HepG2 (cell line): ENCODE measurements around the gene ZNF277. TPM values are rescaled to one million over a fixed set of nuclear protein-coding genes. Genes with fewer than 3 reads are reported as not detected.

Experiments used
- ARNTL ChIP-seq: sonication (generic); formaldehyde crosslinking; IDR thresholded peaks from 2 replicates; pipeline ENCODE4 v1.4.0; 2020; ENCODE audit warnings: mild to moderate bottlenecking, missing genetic modification reagents
- BORCS8-MEF2B ChIP-seq: sonication (generic); formaldehyde crosslinking; IDR thresholded peaks from 2 replicates; pipeline ENCODE4 v1.8.0; 2022; ENCODE audit warnings: mild to moderate bottlenecking, missing genetic modification reagents
- FOXK2 ChIP-seq: fragments of 450-650 bp; IDR thresholded peaks from 2 replicates; pipeline ENCODE4 v1.6.1; 2016
- IKZF1 ChIP-seq: fragments of 450-650 bp; IDR thresholded peaks from 2 replicates; pipeline ENCODE4 v1.7.1; 2016
- NONO ChIP-seq, 2 experiments: fragments of 450-650 bp in 1 of 2; sonication (generic) in 1 of 2; formaldehyde crosslinking in 1 of 2; IDR thresholded peaks in 1 of 2; conservative IDR thresholded peaks in 1 of 2; 2 replicates each; pipeline versions ENCODE4 v1.6.1 to v1.8.0; 2017 to 2022; ENCODE audit warnings: mild to moderate bottlenecking in 1 of 2, missing genetic modification reagents in 1 of 2, moderate library complexity in 1 of 2
- ONECUT2 ChIP-seq: sonication (generic); formaldehyde crosslinking; IDR thresholded peaks from 2 replicates; pipeline ENCODE4 v1.4.0; 2020; ENCODE audit warnings: missing genetic modification reagents
- SETDB1 ChIP-seq: sonication (generic); formaldehyde crosslinking; IDR thresholded peaks from 2 replicates; pipeline ENCODE4 v1.5.1; 2020; ENCODE audit warnings: missing genetic modification reagents, mild to moderate bottlenecking, borderline replicate concordance
- SNRNP70 ChIP-seq: fragments of 200-400 bp; formaldehyde crosslinking; IDR thresholded peaks from 2 replicates; pipeline ENCODE4 v1.6.1; 2017; ENCODE audit warnings: mild to moderate bottlenecking, low read depth, low read length, moderate library complexity
- SP2 ChIP-seq: sonication (generic); formaldehyde crosslinking; IDR thresholded peaks from 2 replicates; pipeline ENCODE4 v1.5.1; 2020; ENCODE audit warnings: mild to moderate bottlenecking, missing genetic modification reagents
- SP4 ChIP-seq: sonication (generic); formaldehyde crosslinking; IDR thresholded peaks from 2 replicates; pipeline ENCODE4 v1.8.1; 2023; ENCODE audit warnings: mild to moderate bottlenecking, missing genetic modification reagents
- SRY ChIP-seq: sonication (generic); formaldehyde crosslinking; IDR thresholded peaks from 2 replicates; pipeline ENCODE4 v1.8.0; 2022; ENCODE audit warnings: mild to moderate bottlenecking, missing genetic modification reagents
- ZNF839 ChIP-seq: sonication (generic); formaldehyde crosslinking; IDR thresholded peaks from 2 replicates; pipeline ENCODE4 v1.4.0; 2020; ENCODE audit warnings: missing genetic modification reagents, mild to moderate bottlenecking, borderline replicate concordance
- polyA plus RNA-seq, 8 experiments: library from polyadenylated mRNA; depleted of rRNA in 3 of 8; stranded (reverse) in 7 of 8; unstranded in 1 of 8; fragments of >200 nt; fragmentation: Illumina TruSeq in 4 of 8; extraction: Trizol in 4 of 8; gene quantifications; 2 replicates each; pipeline versions ENCODE4 v1.2.1 to v1.2.3, GENCODE V29; 2011 to 2016; ENCODE audit warnings: low read depth in 4 of 8, missing spikeins in 1 of 8, mixed read lengths in 1 of 8; ENCODE audit not compliant: insufficient read depth in 1 of 8
- total RNA-seq, 5 experiments: library from RNA; depleted of rRNA; stranded (reverse); fragments of >200 nt; fragmentation: Illumina TruSeq; extraction: Trizol; gene quantifications; 2 replicates each; pipeline ENCODE4 v1.2.3, GENCODE V29; 2016; ENCODE audit warnings: low read depth in 1 of 5
- TF ChIP-seq, protein P1 (sequence below): sonication (generic); formaldehyde crosslinking; IDR thresholded peaks from 2 replicates; pipeline ENCODE4 v1.4.0; 2020; ENCODE audit warnings: missing genetic modification reagents
- TF ChIP-seq, protein P2 (sequence below): sonication (generic); formaldehyde crosslinking; IDR thresholded peaks from 2 replicates; pipeline ENCODE4 v1.5.1; 2020; ENCODE audit warnings: mild to moderate bottlenecking, missing genetic modification reagents, borderline replicate concordance
- TF ChIP-seq, protein P3 (sequence below): sonication (generic); formaldehyde crosslinking; IDR thresholded peaks from 2 replicates; pipeline ENCODE4 v1.4.0; 2020; ENCODE audit warnings: low read depth, mild to moderate bottlenecking, missing genetic modification reagents
- TF ChIP-seq, protein P4 (sequence below): IDR thresholded peaks from 2 replicates; pipeline ENCODE4 v1.4.0; 2020; ENCODE audit warnings: mild to moderate bottlenecking, missing genetic modification reagents

Gene ZNF277
- total and polyA plus RNA-seq, 2 of the 13 experiments (the other 11 are each of a cell fraction or from before 2014, with no cell fraction given), result 29.1 to 30.1 TPM

DNA sequence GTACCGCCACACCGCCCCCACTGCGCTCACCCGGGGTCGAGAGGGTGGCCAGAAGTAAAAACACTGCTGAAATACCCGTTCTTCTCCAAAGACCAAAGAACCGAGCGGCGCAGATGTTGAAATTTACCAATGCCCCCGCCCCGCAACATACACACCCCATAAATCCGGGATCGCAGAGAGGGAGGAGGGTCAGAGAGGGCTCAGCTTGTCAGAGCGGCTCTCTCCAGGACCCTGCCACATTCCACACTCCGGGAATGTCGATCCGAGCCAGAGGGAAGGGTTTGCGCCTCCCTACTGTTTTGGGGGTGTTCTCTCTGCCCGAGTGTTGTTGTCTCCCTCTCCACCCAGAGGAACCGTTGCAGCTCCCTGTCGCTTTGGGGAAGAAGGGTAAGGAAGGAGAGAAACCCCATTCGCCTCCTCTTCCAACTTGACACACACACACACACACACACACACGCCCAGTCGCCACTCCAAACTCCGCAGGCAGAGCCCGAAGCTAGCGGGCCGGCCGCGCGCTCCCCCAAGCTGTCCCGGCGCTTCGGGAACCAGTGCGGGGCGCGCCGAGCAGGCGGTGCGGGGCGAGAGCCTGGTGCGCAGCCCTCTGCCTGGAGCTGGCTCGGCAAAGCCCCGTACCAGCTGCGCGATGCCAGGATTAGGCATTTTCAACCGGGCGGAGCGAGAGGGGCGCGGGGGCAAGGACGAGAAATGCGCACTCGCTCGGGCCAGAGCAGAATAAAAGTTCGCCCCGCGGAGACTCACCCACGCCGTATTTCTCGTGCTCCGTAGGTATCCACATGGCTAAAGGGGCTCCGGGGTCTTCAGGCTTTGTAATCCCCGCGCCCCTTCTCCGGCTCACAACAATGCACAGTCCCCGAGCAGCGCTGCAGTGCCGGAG lies 905 bp upstream of the ZNF277 start (continued):
- TF ChIP-seq SETDB1 (no peak), SRY (CRISPR knock-in tag) (peak; percentile 83; the same call in 1 of the 2 replicates), SNRNP70 (no peak), SP2 (CRISPR knock-in tag) (no peak), SP4 (CRISPR knock-in tag) (no peak), IKZF1 (no peak), ARNTL (CRISPR knock-in tag) (no peak), ZNF839 (CRISPR knock-in tag) (no peak), ONECUT2 (CRISPR knock-in tag) (no peak), FOXK2 (no peak), BORCS8-MEF2B (CRISPR knock-in tag) (no peak), NONO (IDR thresholded peaks at IDR 0.05) (no peak), NONO (CRISPR knock-in tag; conservative IDR thresholded peaks at IDR 0.05) (0 out of 2 replicates have a peak, but pooled peaks have one; percentile 6)
- TF ChIP-seq, protein P1, sequence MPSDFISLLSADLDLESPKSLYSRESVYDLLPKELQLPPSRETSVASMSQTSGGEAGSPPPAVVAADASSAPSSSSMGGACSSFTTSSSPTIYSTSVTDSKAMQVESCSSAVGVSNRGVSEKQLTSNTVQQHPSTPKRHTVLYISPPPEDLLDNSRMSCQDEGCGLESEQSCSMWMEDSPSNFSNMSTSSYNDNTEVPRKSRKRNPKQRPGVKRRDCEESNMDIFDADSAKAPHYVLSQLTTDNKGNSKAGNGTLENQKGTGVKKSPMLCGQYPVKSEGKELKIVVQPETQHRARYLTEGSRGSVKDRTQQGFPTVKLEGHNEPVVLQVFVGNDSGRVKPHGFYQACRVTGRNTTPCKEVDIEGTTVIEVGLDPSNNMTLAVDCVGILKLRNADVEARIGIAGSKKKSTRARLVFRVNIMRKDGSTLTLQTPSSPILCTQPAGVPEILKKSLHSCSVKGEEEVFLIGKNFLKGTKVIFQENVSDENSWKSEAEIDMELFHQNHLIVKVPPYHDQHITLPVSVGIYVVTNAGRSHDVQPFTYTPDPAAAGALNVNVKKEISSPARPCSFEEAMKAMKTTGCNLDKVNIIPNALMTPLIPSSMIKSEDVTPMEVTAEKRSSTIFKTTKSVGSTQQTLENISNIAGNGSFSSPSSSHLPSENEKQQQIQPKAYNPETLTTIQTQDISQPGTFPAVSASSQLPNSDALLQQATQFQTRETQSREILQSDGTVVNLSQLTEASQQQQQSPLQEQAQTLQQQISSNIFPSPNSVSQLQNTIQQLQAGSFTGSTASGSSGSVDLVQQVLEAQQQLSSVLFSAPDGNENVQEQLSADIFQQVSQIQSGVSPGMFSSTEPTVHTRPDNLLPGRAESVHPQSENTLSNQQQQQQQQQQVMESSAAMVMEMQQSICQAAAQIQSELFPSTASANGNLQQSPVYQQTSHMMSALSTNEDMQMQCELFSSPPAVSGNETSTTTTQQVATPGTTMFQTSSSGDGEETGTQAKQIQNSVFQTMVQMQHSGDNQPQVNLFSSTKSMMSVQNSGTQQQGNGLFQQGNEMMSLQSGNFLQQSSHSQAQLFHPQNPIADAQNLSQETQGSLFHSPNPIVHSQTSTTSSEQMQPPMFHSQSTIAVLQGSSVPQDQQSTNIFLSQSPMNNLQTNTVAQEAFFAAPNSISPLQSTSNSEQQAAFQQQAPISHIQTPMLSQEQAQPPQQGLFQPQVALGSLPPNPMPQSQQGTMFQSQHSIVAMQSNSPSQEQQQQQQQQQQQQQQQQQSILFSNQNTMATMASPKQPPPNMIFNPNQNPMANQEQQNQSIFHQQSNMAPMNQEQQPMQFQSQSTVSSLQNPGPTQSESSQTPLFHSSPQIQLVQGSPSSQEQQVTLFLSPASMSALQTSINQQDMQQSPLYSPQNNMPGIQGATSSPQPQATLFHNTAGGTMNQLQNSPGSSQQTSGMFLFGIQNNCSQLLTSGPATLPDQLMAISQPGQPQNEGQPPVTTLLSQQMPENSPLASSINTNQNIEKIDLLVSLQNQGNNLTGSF, result no peak
- TF ChIP-seq, protein P2, sequence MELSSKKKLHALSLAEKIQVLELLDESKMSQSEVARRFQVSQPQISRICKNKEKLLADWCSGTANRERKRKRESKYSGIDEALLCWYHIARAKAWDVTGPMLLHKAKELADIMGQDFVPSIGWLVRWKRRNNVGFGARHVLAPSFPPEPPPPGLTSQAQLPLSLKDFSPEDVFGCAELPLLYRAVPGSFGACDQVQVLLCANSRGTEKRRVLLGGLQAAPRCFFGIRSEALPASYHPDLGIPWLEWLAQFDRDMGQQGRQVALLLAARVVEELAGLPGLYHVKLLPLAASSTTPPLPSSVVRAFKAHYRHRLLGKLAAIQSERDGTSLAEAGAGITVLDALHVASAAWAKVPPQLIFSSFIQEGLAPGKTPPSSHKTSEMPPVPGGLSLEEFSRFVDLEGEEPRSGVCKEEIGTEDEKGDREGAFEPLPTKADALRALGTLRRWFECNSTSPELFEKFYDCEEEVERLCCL (CRISPR knock-in tag), result no peak
- TF ChIP-seq, protein P3, sequence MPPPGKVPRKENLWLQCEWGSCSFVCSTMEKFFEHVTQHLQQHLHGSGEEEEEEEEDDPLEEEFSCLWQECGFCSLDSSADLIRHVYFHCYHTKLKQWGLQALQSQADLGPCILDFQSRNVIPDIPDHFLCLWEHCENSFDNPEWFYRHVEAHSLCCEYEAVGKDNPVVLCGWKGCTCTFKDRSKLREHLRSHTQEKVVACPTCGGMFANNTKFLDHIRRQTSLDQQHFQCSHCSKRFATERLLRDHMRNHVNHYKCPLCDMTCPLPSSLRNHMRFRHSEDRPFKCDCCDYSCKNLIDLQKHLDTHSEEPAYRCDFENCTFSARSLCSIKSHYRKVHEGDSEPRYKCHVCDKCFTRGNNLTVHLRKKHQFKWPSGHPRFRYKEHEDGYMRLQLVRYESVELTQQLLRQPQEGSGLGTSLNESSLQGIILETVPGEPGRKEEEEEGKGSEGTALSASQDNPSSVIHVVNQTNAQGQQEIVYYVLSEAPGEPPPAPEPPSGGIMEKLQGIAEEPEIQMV, result 0 out of 2 replicates have a peak, but pooled peaks have one; percentile 20
- TF ChIP-seq, protein P4, sequence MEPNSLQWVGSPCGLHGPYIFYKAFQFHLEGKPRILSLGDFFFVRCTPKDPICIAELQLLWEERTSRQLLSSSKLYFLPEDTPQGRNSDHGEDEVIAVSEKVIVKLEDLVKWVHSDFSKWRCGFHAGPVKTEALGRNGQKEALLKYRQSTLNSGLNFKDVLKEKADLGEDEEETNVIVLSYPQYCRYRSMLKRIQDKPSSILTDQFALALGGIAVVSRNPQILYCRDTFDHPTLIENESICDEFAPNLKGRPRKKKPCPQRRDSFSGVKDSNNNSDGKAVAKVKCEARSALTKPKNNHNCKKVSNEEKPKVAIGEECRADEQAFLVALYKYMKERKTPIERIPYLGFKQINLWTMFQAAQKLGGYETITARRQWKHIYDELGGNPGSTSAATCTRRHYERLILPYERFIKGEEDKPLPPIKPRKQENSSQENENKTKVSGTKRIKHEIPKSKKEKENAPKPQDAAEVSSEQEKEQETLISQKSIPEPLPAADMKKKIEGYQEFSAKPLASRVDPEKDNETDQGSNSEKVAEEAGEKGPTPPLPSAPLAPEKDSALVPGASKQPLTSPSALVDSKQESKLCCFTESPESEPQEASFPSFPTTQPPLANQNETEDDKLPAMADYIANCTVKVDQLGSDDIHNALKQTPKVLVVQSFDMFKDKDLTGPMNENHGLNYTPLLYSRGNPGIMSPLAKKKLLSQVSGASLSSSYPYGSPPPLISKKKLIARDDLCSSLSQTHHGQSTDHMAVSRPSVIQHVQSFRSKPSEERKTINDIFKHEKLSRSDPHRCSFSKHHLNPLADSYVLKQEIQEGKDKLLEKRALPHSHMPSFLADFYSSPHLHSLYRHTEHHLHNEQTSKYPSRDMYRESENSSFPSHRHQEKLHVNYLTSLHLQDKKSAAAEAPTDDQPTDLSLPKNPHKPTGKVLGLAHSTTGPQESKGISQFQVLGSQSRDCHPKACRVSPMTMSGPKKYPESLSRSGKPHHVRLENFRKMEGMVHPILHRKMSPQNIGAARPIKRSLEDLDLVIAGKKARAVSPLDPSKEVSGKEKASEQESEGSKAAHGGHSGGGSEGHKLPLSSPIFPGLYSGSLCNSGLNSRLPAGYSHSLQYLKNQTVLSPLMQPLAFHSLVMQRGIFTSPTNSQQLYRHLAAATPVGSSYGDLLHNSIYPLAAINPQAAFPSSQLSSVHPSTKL (CRISPR knock-in tag), result no peak
